HUDEP-2 (cell line): Measurements from ENCODE around the gene EGR1.
"Not testable (repeated sequence)": the region's sequence is repeated elsewhere in the genome, so short reads cannot be mapped to it uniquely, and the experiment has no call there.

Source experiments
- DNase-seq, 76 experiments: peaks; one replicate each; lab custom pipeline; 2025; ENCODE audit not compliant: unreplicated experiment in 76 of 76; lab: John Stamatoyannopoulos, UW

Gene EGR1

DNA sequence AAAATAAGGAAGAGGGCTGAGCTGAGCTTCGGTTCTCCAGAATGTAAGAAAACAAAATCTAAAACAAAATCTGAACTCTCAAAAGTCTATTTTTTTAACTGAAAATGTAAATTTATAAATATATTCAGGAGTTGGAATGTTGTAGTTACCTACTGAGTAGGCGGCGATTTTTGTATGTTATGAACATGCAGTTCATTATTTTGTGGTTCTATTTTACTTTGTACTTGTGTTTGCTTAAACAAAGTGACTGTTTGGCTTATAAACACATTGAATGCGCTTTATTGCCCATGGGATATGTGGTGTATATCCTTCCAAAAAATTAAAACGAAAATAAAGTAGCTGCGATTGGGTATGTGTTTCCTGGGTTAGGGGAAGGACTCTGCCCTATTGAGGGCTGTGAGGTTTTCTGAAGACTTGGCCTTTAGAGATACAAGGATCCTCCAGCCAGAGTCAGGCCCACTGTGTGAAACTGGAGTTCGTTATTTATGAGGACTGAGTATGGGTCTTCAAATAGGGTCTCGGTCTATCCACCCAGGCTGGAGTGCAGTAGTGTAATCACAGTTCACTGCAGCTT, 3.8 kb downstream of the EGR1 start:
- DNase-seq, result no peak

DNA sequence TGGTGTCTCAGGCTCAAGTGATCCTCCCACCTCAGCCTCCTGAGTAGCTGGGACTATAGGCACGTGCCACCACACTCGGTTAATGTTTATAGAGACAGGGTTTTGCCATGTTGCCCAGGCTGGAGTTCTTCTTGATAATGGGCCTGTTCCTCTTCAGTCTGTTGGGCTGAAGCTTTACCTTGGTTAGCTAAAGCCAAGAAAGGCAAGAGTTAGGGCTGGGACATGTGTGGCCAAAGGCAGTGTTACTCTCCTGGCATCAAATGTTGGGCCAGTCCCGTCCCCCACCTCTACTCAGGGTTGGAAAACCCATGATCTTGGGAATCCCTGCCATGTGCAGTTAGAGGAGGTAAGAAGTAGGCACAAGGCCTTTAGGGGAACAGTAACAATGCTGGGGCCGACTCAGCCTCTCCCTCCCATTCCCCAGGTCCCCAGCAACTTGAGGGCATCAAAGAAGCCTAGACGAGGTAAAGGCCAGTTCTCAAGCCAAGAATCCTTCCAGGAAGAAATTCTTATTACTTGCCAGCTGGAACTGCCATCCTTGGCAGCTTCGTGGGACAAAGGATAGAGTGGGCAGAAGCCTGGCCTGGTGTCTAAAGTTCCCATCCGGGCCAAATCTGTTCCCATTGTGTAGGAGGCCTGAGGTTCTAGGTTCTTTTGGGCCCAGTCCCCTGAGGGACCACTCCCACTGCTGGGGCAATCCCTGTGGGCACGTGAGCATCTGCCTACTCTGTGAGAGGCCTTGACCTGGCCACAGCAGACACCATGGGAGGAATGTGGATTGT, 4.5 kb downstream of the EGR1 start:
- peak in 1 of 76 experiments; percentile 22 for DNase-seq

DNA sequence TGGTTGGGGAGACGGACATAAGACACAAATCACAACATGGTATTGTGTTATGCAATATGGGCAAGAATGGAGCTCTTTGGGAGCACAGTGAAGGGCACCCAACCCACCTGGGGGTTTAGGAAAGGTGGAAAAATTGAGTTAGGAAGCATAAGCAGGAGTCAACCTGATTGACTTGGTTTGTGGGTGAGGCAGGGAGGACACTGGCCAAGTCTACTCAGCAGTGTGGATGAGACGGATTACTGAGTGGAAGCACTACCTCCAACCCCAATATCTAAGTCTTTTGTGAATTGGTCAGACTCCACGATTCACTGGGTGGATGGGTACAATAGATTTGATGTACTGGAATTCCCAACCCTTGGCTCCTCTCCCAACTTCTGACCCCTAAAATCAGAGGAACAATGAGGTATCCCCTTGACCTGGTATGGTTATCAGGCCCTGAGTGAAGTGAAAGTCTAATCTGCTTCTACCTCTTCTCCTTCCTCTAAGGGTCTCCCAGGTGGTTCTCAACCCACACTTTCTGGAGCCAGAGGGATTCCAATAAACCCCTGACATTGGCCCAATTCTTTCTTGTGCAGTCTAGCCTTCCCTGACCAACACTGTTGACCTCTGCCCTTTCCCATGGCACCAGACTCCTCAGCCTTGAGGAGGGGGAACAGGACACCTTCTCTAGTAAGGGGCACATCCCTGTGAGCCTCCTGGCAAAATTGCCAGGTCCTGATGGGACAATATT, 5.2 kb downstream of the EGR1 start:
- DNase-seq, result no peak

DNA sequence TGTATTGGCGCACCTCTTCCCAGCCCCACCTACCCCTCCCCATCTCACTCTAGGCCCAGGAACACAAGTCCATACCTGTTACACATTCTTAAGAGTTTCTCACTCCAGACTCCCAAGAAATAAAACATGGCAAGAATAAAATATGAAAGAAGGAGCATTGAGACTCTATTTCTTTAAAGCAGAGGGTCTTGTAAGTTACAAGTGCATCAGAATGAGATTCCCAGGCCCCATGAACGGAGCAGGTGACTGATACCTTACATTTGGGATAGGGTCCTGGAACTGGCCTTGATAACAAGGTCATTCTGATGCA, 5.7 kb downstream of the EGR1 start:
- DNase-seq, result no peak

DNA sequence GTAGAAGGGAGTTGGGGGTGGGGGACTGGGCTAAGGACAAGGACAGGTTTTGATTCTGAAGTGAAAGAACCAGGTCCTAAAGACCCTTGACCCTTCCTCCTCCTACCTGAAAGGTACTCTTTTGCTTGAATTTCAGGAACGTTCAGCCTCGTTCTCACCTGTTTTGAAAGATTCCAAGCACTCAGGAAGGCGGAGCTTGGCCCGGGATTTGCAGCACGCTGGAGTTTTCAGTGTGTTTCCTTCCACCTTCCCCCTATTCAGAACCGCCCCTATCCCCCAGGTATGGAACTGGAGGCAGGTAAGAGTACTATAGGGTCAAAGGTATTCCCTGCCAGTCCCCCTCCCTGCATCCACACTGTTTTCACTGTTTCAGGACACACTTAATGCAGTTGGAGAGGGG, 7.1 kb downstream of the EGR1 start:
- DNase-seq, result no peak

DNA sequence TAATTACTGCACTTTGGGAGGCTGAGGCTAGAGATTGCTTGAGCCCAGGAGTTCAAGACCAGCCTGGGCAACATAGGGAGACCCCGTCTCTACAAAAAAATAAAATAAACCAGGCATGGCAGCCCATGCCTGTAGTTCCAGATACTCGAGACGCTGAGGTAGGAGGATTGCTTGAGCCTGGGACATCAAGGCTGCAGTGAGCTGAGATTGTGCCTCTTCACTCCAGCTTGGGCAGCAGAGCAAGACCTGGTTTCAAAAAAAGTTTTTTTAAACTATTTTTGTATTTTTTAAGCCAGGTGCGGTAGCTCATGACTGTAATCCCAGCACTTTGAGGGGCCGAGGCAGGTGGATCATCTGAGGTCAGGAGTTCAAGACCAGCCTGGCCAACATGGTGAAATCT, 7.9 kb downstream of the EGR1 start:
- not testable (repeated sequence) for DNase-seq

DNA sequence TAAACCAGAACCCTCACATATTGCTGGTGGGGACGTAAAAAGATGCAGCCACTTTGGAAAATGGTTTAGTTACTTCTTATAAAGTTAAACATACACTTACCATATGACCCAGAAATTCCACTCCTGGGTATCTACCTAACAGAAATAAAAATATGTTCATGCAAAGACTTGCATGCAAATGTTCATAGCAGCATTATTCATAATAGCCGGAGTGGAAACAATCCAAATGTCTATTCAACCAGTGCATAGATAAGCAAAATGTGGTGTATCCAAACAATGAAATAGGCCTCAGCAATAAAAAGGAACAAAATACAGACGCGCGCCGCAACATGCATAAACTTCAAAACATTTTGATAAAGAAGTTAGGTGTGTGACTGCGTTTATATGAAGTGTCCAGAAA, 11.6 kb downstream of the EGR1 start:
- DNase-seq, result no peak

DNA sequence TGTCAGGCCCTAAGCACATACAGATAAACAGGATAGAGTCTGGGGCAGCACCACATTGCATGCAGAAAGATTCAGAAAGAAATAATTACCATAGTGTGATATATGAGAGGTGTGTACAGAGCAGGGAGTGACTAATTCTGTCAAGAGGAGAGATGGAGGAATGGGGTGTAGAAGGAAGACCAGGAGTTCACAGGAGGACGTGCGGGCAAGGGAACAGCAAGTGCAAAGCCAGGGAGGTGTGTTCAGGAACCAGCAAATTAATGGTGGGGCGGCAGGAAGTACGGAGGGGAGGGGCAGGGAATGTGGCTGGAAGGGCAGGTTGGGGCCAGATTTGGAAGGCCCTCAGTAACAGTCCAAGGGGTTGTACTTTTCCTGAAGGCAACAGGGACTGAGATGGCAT, 17.4 kb downstream of the EGR1 start:
- no peak for DNase-seq

DNA sequence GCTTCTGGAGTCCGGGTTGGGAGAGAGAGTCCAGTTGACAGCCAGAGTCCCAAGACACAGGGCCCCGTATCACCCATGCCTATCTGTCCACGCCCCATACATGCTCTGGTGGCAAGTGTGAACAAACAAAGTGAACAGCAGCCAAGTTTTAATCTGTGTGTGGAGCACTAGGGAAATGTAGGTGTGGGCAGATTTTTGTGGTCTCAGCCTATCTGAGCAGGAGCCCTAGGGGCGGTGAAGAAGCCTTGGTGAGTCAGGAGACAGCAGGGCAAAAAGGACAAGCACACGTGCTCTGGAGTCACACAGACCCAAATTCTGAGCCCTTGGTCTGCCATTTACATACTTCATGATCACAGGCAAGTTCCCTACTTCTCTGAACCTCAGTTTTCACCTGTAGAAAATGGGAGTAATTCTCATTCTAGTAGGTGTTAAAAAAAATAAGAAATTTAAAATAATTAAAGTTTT, 23.2 kb downstream of the EGR1 start:
- DNase-seq, result peak in 74 of 76 experiments; percentile 22 to 96 (median 83)

DNA sequence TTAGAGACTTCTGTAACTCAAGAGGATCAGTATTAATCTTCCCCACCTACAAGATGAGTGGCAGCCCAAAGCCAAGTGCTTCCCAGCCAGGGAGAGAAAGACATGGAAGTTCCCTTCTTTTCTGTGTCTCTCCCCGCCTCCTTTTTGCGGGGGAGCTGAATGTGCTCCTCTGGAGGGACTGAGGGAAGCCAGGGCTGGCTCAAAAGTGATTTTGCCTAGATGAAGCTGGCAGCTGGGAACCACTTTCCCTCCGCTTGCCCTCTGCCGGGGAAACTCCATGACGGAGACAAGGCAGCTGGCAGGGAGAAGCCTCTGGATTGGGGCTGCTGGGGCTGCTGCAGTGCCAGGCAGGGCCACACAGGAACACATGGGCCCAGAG, 24.4 kb downstream of the EGR1 start:
- no peak for DNase-seq

DNA sequence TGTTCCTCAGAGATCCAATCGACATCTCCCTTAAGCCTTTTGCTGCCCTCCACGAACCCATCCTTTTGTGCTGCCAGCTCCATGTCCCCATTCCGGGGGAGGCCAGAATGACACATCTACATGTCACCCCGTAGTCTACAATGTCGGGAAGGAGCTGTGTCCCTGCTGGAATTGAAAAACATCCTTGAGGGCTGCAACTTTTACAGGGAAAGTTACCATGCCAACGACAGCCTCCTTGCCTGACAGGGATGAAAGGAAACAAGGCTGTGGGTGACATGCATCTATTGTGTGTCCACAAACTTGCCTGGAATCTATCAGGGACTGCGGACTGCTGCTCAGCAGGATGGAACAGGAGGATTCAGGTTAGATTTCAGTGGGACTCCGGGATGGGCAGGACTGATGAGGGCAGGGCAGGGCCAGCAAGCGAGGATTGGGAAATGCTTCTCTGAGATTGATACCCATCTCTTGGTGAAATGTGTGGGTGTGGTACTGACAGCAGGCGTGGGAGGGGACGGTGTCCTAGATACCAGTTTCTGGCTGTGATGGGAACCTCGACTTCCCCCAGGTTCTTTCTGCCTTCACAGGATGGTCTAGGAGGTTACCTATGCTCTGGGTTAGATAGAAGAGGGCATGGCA, 25.5 kb downstream of the EGR1 start:
- DNase-seq, result peak in 23 of 76 experiments; percentile 10 to 44 (median 26)

DNA sequence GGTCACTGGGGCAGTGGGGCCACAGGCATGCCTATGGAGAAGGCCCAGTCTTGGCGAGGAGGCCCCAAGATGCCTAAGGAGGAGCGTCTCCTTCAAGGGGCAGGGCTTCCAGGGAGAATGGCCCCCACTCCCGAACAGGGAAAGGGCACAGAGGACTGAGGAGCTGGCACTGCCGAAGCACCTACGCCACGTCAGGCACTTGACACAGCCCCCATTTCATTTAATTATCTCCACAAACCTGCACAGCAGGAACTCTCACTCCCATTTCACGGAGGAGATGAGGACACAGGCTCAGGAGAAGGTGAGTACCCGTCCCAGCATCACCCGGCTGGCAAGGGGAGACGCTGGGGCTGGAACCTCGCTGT, 26.0 kb downstream of the EGR1 start:
- DNase-seq, result no peak

DNA sequence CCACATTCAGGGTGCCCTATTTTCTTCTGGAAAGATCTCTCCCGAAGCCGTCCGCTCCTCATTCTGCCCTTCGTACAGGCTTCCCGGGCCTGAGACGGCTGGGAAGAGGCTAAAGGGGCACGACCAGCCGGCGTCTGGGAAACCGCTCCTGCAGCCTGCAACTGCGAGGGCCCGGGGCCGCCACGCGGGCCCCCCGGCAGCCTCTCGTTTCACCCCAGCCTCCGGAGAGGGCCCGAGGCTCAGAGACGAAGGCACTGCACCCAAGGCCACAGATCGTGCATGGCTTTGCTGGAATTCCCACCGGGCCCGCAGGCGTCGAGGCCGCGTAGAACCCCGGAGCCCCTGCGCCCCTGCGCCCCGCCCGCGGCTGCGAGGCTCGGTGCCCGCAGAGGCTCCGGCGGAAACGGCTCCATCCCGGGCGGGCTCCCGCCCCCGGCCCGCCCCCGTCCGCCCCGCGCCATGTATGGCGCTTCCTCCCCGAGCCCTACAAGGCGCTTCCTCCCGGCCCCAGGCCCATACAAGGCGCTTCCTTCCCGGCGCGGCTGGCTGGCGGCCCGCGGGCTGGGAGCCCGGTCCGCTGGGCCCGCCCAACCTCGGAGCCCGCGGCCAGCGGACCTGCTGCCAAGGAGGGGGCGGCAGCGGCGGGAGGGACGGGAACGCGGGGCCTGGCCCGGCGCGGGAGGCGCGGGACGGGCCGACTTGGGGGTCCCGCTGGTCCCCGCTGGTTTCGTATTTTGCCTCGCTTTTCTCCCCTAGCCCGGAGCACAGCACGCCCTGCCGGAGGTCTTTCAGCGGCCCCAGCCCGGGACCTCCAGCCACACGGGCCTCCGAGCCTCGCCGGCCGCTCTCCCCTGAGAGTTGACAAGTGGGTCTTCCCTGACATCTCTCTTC, 26.6 kb downstream of the EGR1 start:
- peak in 71 of 76 experiments; percentile 22 to 89 (median 77) for DNase-seq

DNA sequence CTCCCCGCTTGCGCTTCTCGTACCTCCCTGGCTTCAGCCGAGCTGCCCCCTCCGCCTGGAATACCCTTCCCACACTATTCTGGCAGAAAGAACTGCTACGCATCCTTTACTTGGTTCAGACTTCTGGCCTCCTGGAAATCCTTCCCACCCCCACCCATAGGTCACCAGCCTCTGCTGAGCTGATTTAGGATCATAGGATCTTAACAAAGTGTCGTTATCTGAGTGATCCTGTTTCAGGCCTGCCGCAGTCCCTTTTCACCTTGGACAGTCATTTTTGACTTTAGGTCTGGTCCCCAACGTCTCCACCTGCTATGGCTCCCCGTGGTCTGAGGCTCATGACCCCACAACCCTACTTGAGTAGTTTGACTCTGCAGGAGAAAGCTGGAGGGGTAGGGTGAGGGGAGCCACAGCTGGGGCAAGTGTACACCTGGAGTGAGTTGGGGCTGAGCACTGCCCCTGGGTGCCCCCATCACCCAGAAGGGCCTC, 27.3 kb downstream of the EGR1 start:
- DNase-seq, result no peak

DNA sequence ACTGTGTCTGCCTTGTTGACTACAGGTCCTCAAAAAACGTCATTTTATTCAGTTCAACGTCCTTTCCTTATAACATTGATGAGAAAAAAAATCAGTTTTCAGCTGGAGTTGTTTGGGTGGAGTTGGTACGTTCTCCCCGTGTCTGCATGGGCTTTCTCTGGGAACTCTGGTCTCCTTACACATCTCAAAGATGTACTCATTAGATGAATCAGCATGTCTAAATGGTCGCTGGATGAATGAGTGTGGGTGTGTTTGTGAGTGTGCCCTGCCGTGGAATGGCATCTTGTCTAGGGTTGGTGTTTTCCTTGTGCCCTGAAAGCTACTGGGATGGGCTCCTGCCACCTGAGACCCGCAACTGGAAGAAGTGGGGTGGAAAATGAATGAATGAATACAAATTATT, 30.1 kb downstream of the EGR1 start:
- DNase-seq, result no peak

DNA sequence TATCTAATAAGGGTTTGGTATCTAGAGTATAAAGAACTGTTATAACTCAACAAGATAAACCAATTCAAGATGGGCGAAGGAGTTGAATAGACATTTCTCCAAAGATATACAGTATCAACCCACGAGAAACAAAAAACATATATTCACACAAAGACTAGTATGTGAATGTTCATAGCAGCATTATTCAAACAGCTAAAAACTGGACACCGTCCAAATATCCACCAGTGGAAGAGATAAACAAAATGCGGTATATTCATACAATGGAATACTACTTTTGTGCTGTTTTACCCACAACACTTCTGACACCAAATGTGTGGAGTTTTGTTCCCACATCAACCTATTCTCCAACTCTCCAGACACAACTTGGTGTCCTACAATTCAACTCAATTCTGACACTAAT, 33.1 kb downstream of the EGR1 start:
- no peak for DNase-seq

DNA sequence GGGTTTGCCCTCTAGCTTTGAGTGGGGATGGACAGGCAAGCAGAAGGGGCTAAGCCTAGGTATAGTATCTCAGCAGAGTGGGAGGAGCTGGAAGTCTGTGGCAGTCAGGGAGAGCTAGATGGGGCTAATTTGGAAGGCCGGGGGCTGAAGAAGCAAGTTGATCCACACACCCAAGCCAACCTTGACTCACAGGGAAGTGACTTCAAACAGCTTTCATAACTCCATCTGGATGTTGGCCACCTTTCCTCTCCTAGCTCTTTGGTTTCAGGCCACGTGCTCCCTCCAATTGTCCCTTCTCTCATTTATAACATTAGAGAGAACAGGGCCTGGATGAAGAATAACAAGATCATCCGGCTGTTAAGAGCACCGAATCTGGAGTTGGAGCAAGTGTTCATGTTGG, 36.8 kb downstream of the EGR1 start:
- no peak for DNase-seq

DNA sequence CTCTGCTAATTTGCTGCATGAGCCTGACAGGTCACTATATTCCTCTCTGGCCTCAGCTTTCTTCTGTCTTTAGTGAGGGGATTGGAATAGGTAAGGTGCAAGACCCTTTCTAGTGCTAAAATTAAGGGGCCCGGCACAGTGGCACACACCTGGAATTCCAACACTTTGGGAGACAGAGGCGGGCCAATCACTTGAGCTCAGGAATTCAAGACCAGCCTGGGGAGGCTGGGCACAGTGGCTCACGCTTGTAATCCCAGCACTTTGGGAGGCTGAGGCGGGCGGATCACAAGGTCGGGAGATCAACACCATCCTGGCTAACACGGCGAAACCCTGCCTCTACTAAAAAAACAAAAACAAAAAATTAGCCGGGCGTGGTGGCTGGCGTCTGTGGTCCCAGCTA, 37.2 kb downstream of the EGR1 start:
- no peak for DNase-seq

DNA sequence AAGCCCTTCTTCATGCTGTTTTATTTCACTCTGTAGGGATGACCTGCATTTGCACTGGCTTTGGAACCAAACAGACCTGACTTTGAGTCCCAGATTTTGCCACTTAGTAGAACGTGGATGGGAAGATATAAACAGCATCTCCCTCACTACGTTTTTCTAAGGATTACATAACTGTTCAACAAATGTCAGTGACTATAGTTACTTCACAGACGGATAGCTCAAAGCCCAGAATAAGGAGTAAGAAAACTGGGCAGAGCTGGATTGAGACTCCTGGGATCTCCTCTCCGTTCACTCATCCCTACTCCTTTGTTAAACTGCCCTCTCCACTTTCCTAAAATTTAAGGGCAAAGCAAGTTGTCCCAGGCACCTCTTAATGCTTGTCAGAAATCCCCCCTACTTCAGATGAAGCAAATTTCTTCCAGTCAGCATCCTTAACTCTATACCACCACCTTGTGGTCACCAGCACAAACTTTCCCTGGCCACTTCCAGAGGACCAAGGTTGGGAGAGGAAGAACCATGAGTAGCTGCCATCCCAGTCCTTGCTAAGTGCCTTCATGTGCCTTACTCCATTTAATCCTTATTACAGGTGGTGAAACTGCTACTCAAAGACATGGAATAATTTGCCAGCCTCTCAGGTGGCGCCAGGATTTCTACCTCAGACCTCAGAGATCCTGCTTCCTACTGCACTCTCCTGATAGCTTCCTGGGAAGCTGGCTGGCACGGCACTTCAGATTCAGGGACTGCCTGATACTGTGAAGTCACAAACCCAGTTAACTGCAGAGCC, 38.4 kb downstream of the EGR1 start:
- peak in 33 of 76 experiments; percentile 3 to 67 (median 36) for DNase-seq

DNA sequence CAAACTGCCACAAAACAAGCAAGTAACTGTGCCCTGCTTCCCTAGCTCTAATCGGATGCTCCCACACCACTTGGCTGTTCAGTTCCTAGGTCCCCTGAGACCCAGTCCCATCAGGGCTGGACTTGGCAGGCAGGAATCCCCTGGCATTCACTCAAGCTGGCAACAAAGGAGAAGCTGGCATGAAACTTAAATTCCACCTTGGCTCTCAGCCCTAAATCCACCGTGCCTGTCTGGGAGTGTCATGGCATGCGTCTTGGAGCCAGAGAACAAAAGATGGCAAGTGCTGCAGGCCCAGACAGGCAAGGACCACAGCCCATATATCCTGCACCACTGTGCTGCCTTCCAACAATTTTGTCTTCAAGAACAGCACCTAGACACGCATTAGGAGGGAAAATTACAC, 39.5 kb downstream of the EGR1 start:
- DNase-seq, result no peak
